Smooth muscle cell (in vitro differentiated cells): ENCODE measurements around the gene ACAP1. TPM values are rescaled to one million over a fixed set of nuclear protein-coding genes. Genes with fewer than 3 reads are reported as not detected.
A peak's percentile ranks its signal among the peaks of the same experiment; 100 is the strongest.

Experiments used
- DNase-seq: peaks from one replicate; lab custom pipeline; 2025; ENCODE audit not compliant: unreplicated experiment; lab: John Stamatoyannopoulos, UW
- H2AFZ ChIP-seq: fragments of 200-600 bp; sonication (generic); 2 replicates; pipeline ENCODE4 v1.6.0; 2016; ENCODE audit warnings: antibody characterized with exemption, low read depth, mild to moderate bottlenecking
- H3F3A ChIP-seq: fragments of 200-600 bp; sonication (generic); 2 replicates; pipeline ENCODE4 v1.6.0; 2017; ENCODE audit warnings: antibody characterized with exemption, low read depth
- H3K27ac ChIP-seq: fragments of 200-600 bp; sonication (generic); 2 replicates; pipeline ENCODE4 v1.5.1; 2016; ENCODE audit warnings: low read depth, mild to moderate bottlenecking
- H3K27me3 ChIP-seq: fragments of 200-600 bp; sonication (generic); 2 replicates; pipeline ENCODE4 v1.6.1; 2016; ENCODE audit warnings: low read depth, mild to moderate bottlenecking
- H3K36me3 ChIP-seq: fragments of 200-600 bp; sonication (generic); 2 replicates; pipeline ENCODE4 v1.5.1; 2016; ENCODE audit warnings: low read depth
- H3K4me1 ChIP-seq: fragments of 200-600 bp; sonication (generic); 2 replicates; pipeline ENCODE4 v1.5.1; 2016; ENCODE audit warnings: low read depth
- H3K4me2 ChIP-seq: fragments of 200-600 bp; sonication (generic); 2 replicates; pipeline ENCODE4 v1.6.0; 2016; ENCODE audit warnings: mild to moderate bottlenecking
- H3K4me3 ChIP-seq: fragments of 200-600 bp; sonication (generic); 2 replicates; pipeline ENCODE4 v1.5.1; 2016; ENCODE audit warnings: mild to moderate bottlenecking
- H3K79me2 ChIP-seq: fragments of 200-600 bp; sonication (generic); 2 replicates; pipeline ENCODE4 v1.6.0; 2016; ENCODE audit warnings: low read depth, mild to moderate bottlenecking
- H3K9ac ChIP-seq: fragments of 200-600 bp; sonication (generic); 2 replicates; pipeline ENCODE4 v1.6.0; 2016; ENCODE audit warnings: low read depth
- H3K9me3 ChIP-seq: fragments of 200-600 bp; sonication (generic); replicated peaks from 2 replicates; pipeline ENCODE4 v1.5.1; 2016; ENCODE audit warnings: low read depth
- H4K20me1 ChIP-seq: fragments of 200-600 bp; sonication (generic); 2 replicates; pipeline ENCODE4 v1.6.0; 2016; ENCODE audit warnings: low read depth
- CTCF ChIP-seq: fragments of 200-600 bp; sonication (generic); IDR thresholded peaks from 2 replicates; pipeline ENCODE4 v1.5.1; 2017; ENCODE audit warnings: borderline replicate concordance, mild to moderate bottlenecking, antibody characterized with exemption; ENCODE audit not compliant: insufficient read depth, poor library complexity, severe bottlenecking
- WGBS: methylation state at CpG from one replicate; pipeline ENCODE4 v1.1.7; 2016; ENCODE audit warnings: low lambda C conversion rate; 5-methylcytosine and 5-hydroxymethylcytosine counted together
- polyA plus RNA-seq: library from polyadenylated mRNA; unstranded; fragments of >200 nt; fragmentation: Nextera tagmentation; extraction: Ambion mirVana; gene quantifications from 2 replicates; pipeline ENCODE4 v1.2.1, GENCODE V29; 2016
- total RNA-seq: library from RNA; depleted of rRNA; stranded (reverse); fragments of >200 nt; gene quantifications from 2 replicates; pipeline ENCODE4 v1.2.3, GENCODE V29; 2014

The ACAP1 gene
- total and polyA plus RNA-seq, 2 experiments from 2014 or later: 15.2 to 31.6 TPM

GRCh38 chr17:7343250-7343649, 6.9 kb downstream of the ACAP1 start:
- DNase-seq: no peak
- Histone ChIP-seq H3F3A (no peaks in the 10 kb centered on the region), H2AFZ (no peak overlapping the region)

GRCh38 chr17:7346761-7347614, 10.7 kb downstream of the ACAP1 start:
- no peak overlapping the region for H3K9ac ChIP-seq
- H2AFZ ChIP-seq: no peak overlapping the region
- peaks cover 12% of the 10 kb centered on the region for H3K79me2 ChIP-seq
- H3K4me3 ChIP-seq: no peak overlapping the region
- no peak for TF ChIP-seq CTCF
- H3K4me1 ChIP-seq: peaks cover 11% of the 10 kb centered on the region
- H3K36me3 ChIP-seq: no peaks in the 10 kb centered on the region
- 89% methylated on average over 16 of the region's 18 CpGs for WGBS
- no peak overlapping the region for H3K27ac ChIP-seq
- peaks cover 15% of the 10 kb centered on the region for H4K20me1 ChIP-seq
- DNase-seq: no peak
- H3K9me3 ChIP-seq: no peaks in the 10 kb centered on the region
- peaks cover 3% of the 10 kb centered on the region for H3F3A ChIP-seq
- no peaks in the 10 kb centered on the region for H3K27me3 ChIP-seq
- no peak overlapping the region for H3K4me2 ChIP-seq

More at GRCh38 chr17:7343250-7343649, 6.9 kb downstream of the ACAP1 start:
- no peak for TF ChIP-seq CTCF
- H3K4me3 ChIP-seq: no peak overlapping the region
- H3K4me2 ChIP-seq: no peak overlapping the region
- H3K4me1 ChIP-seq: no peaks in the 10 kb centered on the region
- WGBS: 92% methylated on average over 15 of the region's 15 CpGs
- H3K79me2 ChIP-seq: no peaks in the 10 kb centered on the region
- H3K9me3 ChIP-seq: no peaks in the 10 kb centered on the region
- no peak overlapping the region for H3K9ac ChIP-seq
- H3K36me3 ChIP-seq: no peaks in the 10 kb centered on the region
- H4K20me1 ChIP-seq: peaks cover 9% of the 10 kb centered on the region
- no peaks in the 10 kb centered on the region for H3K27me3 ChIP-seq
- no peak overlapping the region for H3K27ac ChIP-seq

GRCh38 chr17:7347630-7348477, 11.5 kb downstream of the ACAP1 start:
- no peak overlapping the region for H3K4me2 ChIP-seq
- peaks cover 6% of the 10 kb centered on the region for H3F3A ChIP-seq
- no peak overlapping the region for H2AFZ ChIP-seq
- peaks cover 15% of the 10 kb centered on the region for H4K20me1 ChIP-seq
- H3K79me2 ChIP-seq: peaks cover 20% of the 10 kb centered on the region
- no peaks in the 10 kb centered on the region for H3K36me3 ChIP-seq
- peaks cover 16% of the 10 kb centered on the region for H3K4me1 ChIP-seq
- peak overlapping the region; percentile 45 for H3K27ac ChIP-seq
- 84% methylated on average over 19 of the region's 19 CpGs for WGBS
- no peak overlapping the region for H3K9ac ChIP-seq
- no peaks in the 10 kb centered on the region for H3K27me3 ChIP-seq
- H3K9me3 ChIP-seq: no peaks in the 10 kb centered on the region
- H3K4me3 ChIP-seq: no peak overlapping the region
- no peak for TF ChIP-seq CTCF
- DNase-seq: no peak
